Right cardiac atrium (tissue), 5 donors: ENCODE measurements around the gene THSD7B. TPM values are rescaled to one million over a fixed set of nuclear protein-coding genes. Genes with fewer than 3 reads are reported as not detected.
"Not testable (repeated sequence)": the region's sequence is repeated elsewhere in the genome, so short reads cannot be mapped to it uniquely, and the experiment has no call there.

Source experiments
- ATAC-seq, 2 donors: fragments of 200-7000 bp; cut with Tn5 transposase; one replicate each; pipeline versions ENCODE4 v1.8.0 to v1.9.1; 2020; ENCODE audit warnings: moderate library complexity in 2 of 2, mild to moderate bottlenecking in 1 of 2
- DNase-seq, 3 donors: peaks; one replicate each; pipeline ENCODE4 v3.0.0-alpha.2; 2020
- H3K27ac ChIP-seq: one replicate; pipeline ENCODE4 v1.5.1; 2013; ENCODE audit warnings: mild to moderate bottlenecking, low read length, control low read depth, moderate library complexity
- H3K27me3 ChIP-seq: one replicate; pipeline ENCODE4 v1.6.1; 2013; ENCODE audit not compliant: control insufficient read depth, insufficient read depth
- H3K4me1 ChIP-seq: one replicate; pipeline ENCODE4 v1.6.1; 2013; ENCODE audit warnings: low read length; ENCODE audit not compliant: control insufficient read depth, insufficient read depth
- H3K4me3 ChIP-seq: one replicate; pipeline ENCODE4 v1.5.1; 2013; ENCODE audit warnings: low read length, control low read depth
- H3K9me3 ChIP-seq: one replicate; pipeline ENCODE4 v1.6.1; 2013; ENCODE audit warnings: low read length; ENCODE audit not compliant: control insufficient read depth
- WGBS: extraction: QIAGEN DNeasy Blood & Tissue Kit; methylation state at CpG from one replicate; pipeline ENCODE4 v1.1.7; 2013; 5-methylcytosine and 5-hydroxymethylcytosine counted together
- intact Hi-C, 4 donors: fragments of 100-400 bp; cut with DNase I; formaldehyde crosslinking; loops; one replicate each; pipeline versions ENCODE4 v1.11.0 to v1.14.0; 2022 to 2023
- polyA plus RNA-seq: library from polyadenylated mRNA; stranded (reverse); fragments of 200-250 nt; gene quantifications from one replicate; pipeline ENCODE4 v1.2.3, GENCODE V29; 2013
- total RNA-seq, 4 donors: library from RNA; stranded (reverse); fragmentation: NEBNext Ultra II Directional; extraction: Animal tissue kit (Norgen Biotek cat#: 25700); gene quantifications; one replicate each; pipeline ENCODE4 v1.2.1, GENCODE V29; 2021
- donor health status: healthy with polysubstance abuse.
- donor health status: DM: no; HTN: yes; CAD: no.
- donor health status: DM: no; HTN: no; CAD: no.
- donor health status: DM: no; HTN: yes; CAD: no; lungs with severe emphysema.
- donor health status: DM: yes; HTN: yes; CAD: no.

THSD7B gene
- total and polyA plus RNA-seq, 5 donors: 0.14 to 0.76 (median 0.19) TPM

DNA sequence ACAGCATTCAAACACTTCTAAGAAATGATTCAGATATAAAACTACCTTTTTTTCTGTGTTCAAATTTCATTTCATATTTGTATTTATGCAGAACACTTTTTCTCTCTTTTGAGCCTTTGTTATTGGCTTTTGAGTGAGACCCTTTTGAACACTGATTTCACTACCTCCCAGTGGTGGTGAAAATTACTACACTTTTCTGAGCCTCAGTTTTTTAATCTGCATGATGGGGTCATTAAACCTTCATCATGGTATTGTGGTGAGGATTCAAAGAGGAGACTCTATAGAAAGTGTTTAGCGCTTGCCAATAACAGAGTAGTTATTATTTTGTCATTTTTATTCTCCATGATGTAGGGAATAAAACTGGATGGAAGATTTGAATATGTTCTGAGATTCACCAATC, 169.8 kb downstream of the THSD7B start:
- no peak overlapping the region for H3K4me3 ChIP-seq
- WGBS: 96% methylated on average over 1 of the region's 1 CpG
- no peak for ATAC-seq
- no peak for DNase-seq
- intact Hi-C loops: loop anchor here in 2 of 4 donors (10.0 kb wide), 1 partner anchor 900 kb away; no protein-coding TSS in a partner anchor
- H3K27ac ChIP-seq: no peak overlapping the region
- H3K9me3 ChIP-seq: no peaks in the 10 kb centered on the region
- H3K4me1 ChIP-seq: no peaks in the 10 kb centered on the region
- H3K27me3 ChIP-seq: no peaks in the 10 kb centered on the region

- 0% methylated on average over 1 of the region's 1 CpG for WGBS
- intact Hi-C loops: no loop called here
- no peaks in the 10 kb centered on the region for H3K27me3 ChIP-seq
- DNase-seq (no peak), ATAC-seq (no peak)
- no peak overlapping the region for H3K27ac ChIP-seq
- no peaks in the 10 kb centered on the region for H3K9me3 ChIP-seq
- H3K4me3 ChIP-seq: no peak overlapping the region
- no peaks in the 10 kb centered on the region for H3K4me1 ChIP-seq
These were observed 190.7 kb downstream of the THSD7B start for GRCh38 chr2:136956050-136956449.

- Histone ChIP-seq H3K4me3 (no peak overlapping the region), H3K4me1 (no peaks in the 10 kb centered on the region), H3K27ac (no peak overlapping the region), H3K27me3 (no peaks in the 10 kb centered on the region), H3K9me3 (no peaks in the 10 kb centered on the region)
- intact Hi-C loops: no loop called here
- WGBS: 0% methylated on average over 1 of the region's 1 CpG
- no peak for DNase-seq
- no peak for ATAC-seq
These were observed 191.7 kb downstream of the THSD7B start for GRCh38 chr2:136957044-136957443.

DNA sequence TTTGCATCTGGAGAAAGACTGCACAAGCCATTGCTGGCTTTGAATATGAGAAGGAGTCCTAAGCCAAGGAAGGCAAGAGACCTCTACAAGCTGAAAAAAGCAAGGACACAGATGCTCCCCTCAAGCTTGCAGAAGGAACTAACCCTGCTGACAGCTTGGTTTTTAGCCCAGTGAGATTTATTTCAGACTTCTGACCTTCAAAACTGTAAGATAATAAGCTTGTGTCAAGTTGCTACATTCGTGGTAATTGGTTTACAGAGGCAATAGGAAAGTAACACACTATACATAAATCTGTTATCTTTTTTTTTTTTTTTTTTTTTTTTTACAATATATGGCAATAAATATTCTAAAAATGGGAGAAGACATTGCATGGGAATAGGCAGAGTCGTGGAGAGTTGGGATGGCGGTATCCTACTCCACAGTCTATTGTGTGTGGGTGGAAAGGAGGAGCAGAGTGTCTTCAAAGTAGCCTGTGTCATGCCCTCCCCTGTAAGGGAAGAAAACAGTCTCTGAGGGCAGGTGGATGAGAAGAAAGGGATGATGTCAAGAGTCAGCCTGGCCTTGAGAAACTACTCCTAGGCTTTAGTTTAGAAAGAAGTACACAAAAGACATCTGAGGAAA, 196.9 kb downstream of the THSD7B start:
- H3K4me3 ChIP-seq: no peak overlapping the region
- DNase-seq (no peak), ATAC-seq (no peak)
- no peaks in the 10 kb centered on the region for H3K27me3 ChIP-seq
- intact Hi-C loops: no loop called here
- 63% methylated on average over 3 of the region's 3 CpGs for WGBS
- H3K27ac ChIP-seq: no peak overlapping the region
- H3K4me1 ChIP-seq: peaks cover 2% of the 10 kb centered on the region
- H3K9me3 ChIP-seq: no peaks in the 10 kb centered on the region

DNA sequence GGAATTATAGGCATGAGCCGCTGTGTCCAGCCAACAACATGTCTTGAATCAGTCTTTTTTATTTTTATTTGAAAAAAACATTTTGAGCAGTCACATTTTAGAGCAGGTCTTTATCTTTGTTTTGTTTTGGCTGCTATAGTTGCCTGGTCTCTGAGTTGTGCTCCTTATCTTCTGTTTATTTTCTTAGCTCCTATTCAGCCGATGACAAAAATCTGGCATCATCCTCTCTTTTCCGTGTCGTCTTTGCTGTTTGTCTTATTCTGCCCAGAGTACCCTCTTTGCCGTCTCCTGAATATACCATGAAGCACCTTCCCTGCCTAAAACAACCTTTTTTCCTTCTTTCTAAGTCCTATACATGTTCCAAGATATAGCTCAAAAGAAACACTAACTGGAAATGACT, 201.1 kb downstream of the THSD7B start:
- intact Hi-C loops: no loop called here
- peak; percentile 71 to 84 for ATAC-seq

GRCh38 chr2:136980303-136980702, 215.0 kb downstream of the THSD7B start:
- 78% methylated on average over 3 of the region's 3 CpGs for WGBS
- Histone ChIP-seq H3K27ac (no peak overlapping the region), H3K9me3 (no peaks in the 10 kb centered on the region), H3K4me3 (no peak overlapping the region), H3K4me1 (no peaks in the 10 kb centered on the region), H3K27me3 (no peaks in the 10 kb centered on the region)
- intact Hi-C loops: no loop called here
- ATAC-seq: no peak
- no peak for DNase-seq

More for the DNA sequence above, 201.1 kb downstream of the THSD7B start:
- Histone ChIP-seq H3K9me3 (no peaks in the 10 kb centered on the region), H3K4me1 (peaks cover 2% of the 10 kb centered on the region), H3K27me3 (no peaks in the 10 kb centered on the region), H3K27ac (no peak overlapping the region), H3K4me3 (no peak overlapping the region)
- DNase-seq: peak in 2 of 3 donors; percentile 8 to 31
- 23% methylated on average over 5 of the region's 5 CpGs for WGBS

DNA sequence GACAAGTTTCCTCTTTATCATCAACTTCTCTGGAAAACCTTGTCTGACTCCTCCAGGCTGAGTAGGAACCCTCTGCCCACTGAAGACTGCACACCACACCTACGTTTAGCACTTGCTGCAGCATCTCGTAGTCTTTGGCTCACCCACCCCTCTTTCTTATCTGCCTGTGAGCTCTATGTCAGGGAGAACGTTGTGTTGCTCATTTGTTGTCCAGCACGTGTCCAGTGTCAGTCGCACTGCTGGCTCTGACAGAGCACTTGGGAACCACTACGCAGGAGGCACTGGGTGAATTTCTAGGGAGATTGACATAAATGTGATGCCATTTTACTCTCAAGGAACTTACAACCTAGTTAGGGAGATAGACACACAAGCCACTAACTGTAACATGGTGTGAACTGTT, 216.3 kb downstream of the THSD7B start:
- H3K4me3 ChIP-seq, intact Hi-C loops, H3K27me3 ChIP-seq, H3K9me3 ChIP-seq, H3K4me1 ChIP-seq, H3K27ac ChIP-seq: not testable (repeated sequence)
- 51% methylated on average over 6 of the region's 6 CpGs for WGBS
- peak in 1 of 3 donors; percentile 20 for DNase-seq
- peak; percentile 21 to 46 for ATAC-seq

GRCh38 chr2:136985044-136985443, 219.7 kb downstream of the THSD7B start:
- peak; percentile 63 to 74 for ATAC-seq
- intact Hi-C loops: no loop called here
- no peaks in the 10 kb centered on the region for H3K27me3 ChIP-seq
- H3K27ac ChIP-seq: no peak overlapping the region
- WGBS: 45% methylated on average over 4 of the region's 4 CpGs
- no peaks in the 10 kb centered on the region for H3K4me1 ChIP-seq
- H3K9me3 ChIP-seq: no peaks in the 10 kb centered on the region
- peak in 2 of 3 donors; percentile 39 to 58 for DNase-seq
- H3K4me3 ChIP-seq: no peak overlapping the region

GRCh38 chr2:136986605-136987221, 221.4 kb downstream of the THSD7B start:
- Histone ChIP-seq H3K27me3 (no peaks in the 10 kb centered on the region), H3K27ac (no peak overlapping the region), H3K4me3 (no peak overlapping the region), H3K9me3 (no peaks in the 10 kb centered on the region), H3K4me1 (no peaks in the 10 kb centered on the region)
- WGBS: 55% methylated on average over 5 of the region's 5 CpGs
- ATAC-seq: no peak
- no peak for DNase-seq
- intact Hi-C loops: no loop called here

DNA sequence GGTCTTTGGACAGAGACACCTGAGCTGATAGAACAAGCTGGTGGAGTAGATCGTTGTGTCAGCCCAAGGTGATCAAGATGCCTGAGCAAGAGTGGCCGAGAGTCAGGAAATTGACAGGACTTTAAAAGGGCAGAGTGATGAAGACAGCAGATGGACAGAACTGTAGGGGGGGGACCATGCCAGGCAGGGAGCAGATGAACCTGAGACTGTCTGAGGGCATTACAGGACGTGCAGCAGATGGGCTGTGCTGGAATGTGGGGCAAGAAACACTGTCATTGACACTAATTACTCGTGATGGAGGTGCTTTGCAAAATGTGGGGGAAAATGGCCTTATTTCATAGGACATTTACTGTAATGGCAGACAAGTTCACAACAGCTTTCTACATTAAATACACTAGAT, 225.0 kb downstream of the THSD7B start:
- ATAC-seq (peak in 1 of 2 donors; percentile 43), DNase-seq (no peak)
- H3K27me3 ChIP-seq: no peaks in the 10 kb centered on the region
- no peak overlapping the region for H3K4me3 ChIP-seq
- no peak overlapping the region for H3K27ac ChIP-seq
- WGBS: 66% methylated on average over 4 of the region's 4 CpGs
- intact Hi-C loops: no loop called here
- no peaks in the 10 kb centered on the region for H3K9me3 ChIP-seq
- H3K4me1 ChIP-seq: no peaks in the 10 kb centered on the region

DNA sequence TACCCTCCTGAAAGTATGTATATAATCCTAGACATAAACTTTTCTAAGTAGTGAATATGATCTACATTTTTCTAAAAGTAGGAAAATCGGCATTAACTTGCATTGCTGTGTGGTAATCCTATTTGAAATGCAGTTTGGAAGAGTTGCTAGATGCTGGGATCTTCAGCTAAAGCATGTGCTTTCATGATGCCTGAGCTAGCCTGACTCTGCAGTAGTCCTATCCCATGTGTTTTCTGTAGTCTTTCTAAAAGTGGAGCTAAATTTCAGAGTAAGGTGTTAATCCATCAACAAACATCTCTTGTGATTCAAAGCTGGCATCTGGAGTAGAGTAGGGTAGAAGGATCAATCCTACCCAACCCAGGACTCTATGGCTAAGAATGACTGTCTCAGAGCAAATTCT, 229.4 kb downstream of the THSD7B start:
- Histone ChIP-seq H3K4me3 (no peak overlapping the region), H3K27ac (no peak overlapping the region), H3K4me1 (no peaks in the 10 kb centered on the region), H3K27me3 (no peaks in the 10 kb centered on the region), H3K9me3 (no peaks in the 10 kb centered on the region)
- intact Hi-C loops: no loop called here
- DNase-seq (no peak), ATAC-seq (no peak)
- WGBS: 79% methylated on average over 1 of the region's 1 CpG
